Measurements from ENCODE around the gene DTWD1.
"Not testable (repeated sequence)": the region's sequence is repeated elsewhere in the genome, so short reads cannot be mapped to it uniquely, and the experiment has no call there.

The DTWD1 gene

GRCh38 chr15:49645941-49646340, 25.1 kb downstream of the DTWD1 start:
- DNase-seq (ENCODE audit: low spot score): peak; percentile 98

- no peak for DNase-seq (ENCODE audit: low spot score)
Observed at GRCh38 chr15:49646891-49647290, 26.0 kb downstream of the DTWD1 start.

- no peak for DNase-seq (ENCODE audit: low spot score)
Observed at GRCh38 chr15:49649987-49650386, 29.1 kb downstream of the DTWD1 start.

GRCh38 chr15:49650676-49651075, 29.8 kb downstream of the DTWD1 start:
- DNase-seq (ENCODE audit: low spot score): no peak

- no peak for DNase-seq (ENCODE audit: low spot score)
Observed at GRCh38 chr15:49652922-49653321, 32.1 kb downstream of the DTWD1 start.

- no peak for DNase-seq (ENCODE audit: low spot score)
Observed at GRCh38 chr15:49656734-49657133, 35.9 kb downstream of the DTWD1 start.

GRCh38 chr15:49664716-49665115, 43.9 kb downstream of the DTWD1 start:
- no peak for DNase-seq (ENCODE audit: low spot score)

GRCh38 chr15:49666486-49666885, 45.6 kb downstream of the DTWD1 start:
- DNase-seq (ENCODE audit: low spot score): not testable (repeated sequence)

GRCh38 chr15:49669288-49669687, 48.4 kb downstream of the DTWD1 start:
- DNase-seq (ENCODE audit: low spot score): no peak

- no peak for DNase-seq (ENCODE audit: low spot score)
Observed at GRCh38 chr15:49673861-49674260, 53.0 kb downstream of the DTWD1 start.

GRCh38 chr15:49674370-49674769, 53.5 kb downstream of the DTWD1 start:
- peak; percentile 5 for DNase-seq (ENCODE audit: low spot score)

- peak; percentile 89 for DNase-seq (ENCODE audit: low spot score)
Observed at GRCh38 chr15:49675041-49675440, 54.2 kb downstream of the DTWD1 start.

GRCh38 chr15:49678655-49679054, 57.8 kb downstream of the DTWD1 start:
- no peak for DNase-seq (ENCODE audit: low spot score)

- peak; percentile 42 for DNase-seq (ENCODE audit: low spot score)
Observed at GRCh38 chr15:49686599-49686998, 65.8 kb downstream of the DTWD1 start.

- DNase-seq (ENCODE audit: low spot score): no peak
Observed at GRCh38 chr15:49688135-49688790, 67.4 kb downstream of the DTWD1 start.

GRCh38 chr15:49692514-49693090, 71.8 kb downstream of the DTWD1 start:
- DNase-seq (ENCODE audit: low spot score): no peak

- no peak for DNase-seq (ENCODE audit: low spot score)
Observed at GRCh38 chr15:49693498-49693897, 72.7 kb downstream of the DTWD1 start.

GRCh38 chr15:49696433-49696832, 75.6 kb downstream of the DTWD1 start:
- DNase-seq (ENCODE audit: low spot score): no peak

- DNase-seq (ENCODE audit: low spot score): peak; percentile 21
Observed at GRCh38 chr15:49697121-49697520, 76.3 kb downstream of the DTWD1 start.

- DNase-seq (ENCODE audit: low spot score): not testable (repeated sequence)
Observed at GRCh38 chr15:49702982-49703381, 82.1 kb downstream of the DTWD1 start.
